ENCODE measurements around the gene GAREM1.
"Not testable (repeated sequence)": the region's sequence is repeated elsewhere in the genome, so short reads cannot be mapped to it uniquely, and the experiment has no call there.

The GAREM1 gene

DNA sequence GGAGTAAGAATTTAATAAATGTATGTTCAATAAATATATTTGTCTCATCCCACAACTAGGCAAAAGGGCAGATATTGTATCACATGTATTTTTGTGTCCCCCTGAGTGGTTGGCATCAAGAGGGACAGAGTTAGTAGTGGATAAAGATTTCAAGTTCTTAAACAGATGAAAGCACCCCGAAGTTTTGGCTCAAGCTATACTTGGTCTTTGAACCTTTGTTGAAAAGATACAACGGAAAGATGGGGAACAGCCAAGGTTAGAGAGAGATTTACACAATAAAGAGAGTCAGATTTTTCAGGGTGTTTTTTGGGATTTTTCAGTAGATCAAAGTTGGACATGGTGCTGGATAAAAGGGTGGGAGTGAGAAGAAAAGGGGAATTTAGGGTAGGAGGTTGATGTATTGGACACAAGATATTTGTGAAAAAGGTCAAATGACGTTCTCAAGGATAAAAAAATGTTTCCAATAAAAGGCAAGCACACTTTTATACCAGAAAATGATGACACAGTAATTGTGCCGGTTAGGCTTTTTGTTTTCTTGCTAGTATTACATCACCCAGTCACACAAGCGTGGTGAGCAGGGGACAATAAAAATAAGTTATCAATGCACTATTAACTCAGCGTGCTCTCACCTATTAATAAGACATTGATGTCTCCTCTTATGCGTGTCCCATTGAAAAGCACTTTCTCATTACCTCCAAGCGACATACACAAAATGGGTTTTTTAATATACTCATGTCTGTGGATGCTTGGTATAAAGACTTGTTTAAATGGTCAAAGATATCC, 221.3 kb downstream of the GAREM1 start:
- no peak for DNase-seq

GRCh38 chr18:32244881-32245280, 225.8 kb downstream of the GAREM1 start:
- DNase-seq = no peak

- no peak for DNase-seq
Observed at GRCh38 chr18:32243358-32243757, 227.3 kb downstream of the GAREM1 start.

DNA sequence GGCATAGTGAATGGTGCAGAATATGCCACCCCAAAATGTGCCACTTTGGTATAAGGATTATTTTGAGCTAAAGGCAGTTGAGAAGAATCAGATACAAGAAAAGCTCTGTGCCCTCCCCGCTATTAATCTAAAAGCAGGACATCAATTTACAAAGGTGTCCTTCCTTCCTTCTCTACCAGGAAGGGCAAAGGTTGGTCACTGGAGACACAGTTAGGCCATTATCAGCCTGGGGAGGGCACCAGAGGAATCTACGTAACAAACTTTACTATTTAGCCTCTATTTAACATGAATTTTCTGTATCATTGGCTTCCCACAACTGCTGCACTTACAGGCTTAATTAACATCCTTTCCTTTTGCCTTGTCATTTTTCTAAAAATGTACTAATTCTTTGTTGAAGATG, 228.3 kb downstream of the GAREM1 start:
- no peak for DNase-seq

GRCh38 chr18:32238635-32239268, 231.9 kb downstream of the GAREM1 start:
- no peak for DNase-seq

GRCh38 chr18:32237049-32237448, 233.6 kb downstream of the GAREM1 start:
- no peak for DNase-seq

GRCh38 chr18:32233348-32233747, 237.3 kb downstream of the GAREM1 start:
- DNase-seq = not testable (repeated sequence)

DNA sequence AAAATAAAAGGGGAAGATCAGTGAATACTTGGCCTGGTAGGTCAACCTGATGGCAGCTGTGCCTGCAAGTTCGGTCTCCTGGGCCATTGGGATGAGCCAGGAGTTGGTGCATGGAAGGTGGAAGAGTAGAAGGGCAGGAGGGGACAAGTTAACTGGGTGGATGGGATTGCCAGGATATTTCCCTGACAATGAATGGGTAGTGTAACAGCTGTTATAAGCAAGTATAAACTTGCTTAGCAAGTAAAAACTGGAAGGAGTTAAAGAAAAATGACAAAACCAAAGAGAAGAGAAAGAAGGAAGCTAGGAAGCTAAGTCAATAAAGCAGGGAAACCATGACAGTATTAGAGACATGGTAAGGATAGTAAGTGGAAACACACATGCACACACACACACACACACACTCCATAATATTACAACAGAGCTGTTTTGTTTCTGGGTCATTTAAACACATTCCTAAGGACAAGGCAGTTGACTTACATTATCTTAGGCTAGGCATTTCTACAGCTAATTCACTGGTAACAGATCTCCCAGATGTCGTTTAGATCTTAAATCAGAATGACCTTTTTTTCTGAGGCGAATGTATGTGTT, 251.2 kb downstream of the GAREM1 start:
- DNase-seq = no peak

DNA sequence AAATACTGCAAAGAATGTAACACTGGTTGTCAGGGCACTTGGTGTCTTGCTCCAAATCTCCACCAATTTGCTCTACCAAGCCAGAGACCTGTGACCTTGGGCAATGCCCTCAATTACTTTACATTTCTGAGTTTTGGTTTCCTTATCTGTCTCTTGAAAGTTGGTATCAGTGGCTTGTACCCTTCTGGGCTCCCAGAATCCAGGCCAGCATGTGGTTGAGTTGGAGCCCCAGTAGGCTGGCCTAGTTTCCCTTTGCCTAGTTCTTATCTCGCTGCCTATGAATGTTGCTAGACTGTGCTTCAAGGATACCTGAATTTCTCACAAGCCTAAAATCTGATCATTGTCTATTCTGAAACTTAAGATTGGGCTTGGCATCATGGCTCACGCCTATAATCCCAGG, 254.3 kb downstream of the GAREM1 start:
- no peak for DNase-seq

DNA sequence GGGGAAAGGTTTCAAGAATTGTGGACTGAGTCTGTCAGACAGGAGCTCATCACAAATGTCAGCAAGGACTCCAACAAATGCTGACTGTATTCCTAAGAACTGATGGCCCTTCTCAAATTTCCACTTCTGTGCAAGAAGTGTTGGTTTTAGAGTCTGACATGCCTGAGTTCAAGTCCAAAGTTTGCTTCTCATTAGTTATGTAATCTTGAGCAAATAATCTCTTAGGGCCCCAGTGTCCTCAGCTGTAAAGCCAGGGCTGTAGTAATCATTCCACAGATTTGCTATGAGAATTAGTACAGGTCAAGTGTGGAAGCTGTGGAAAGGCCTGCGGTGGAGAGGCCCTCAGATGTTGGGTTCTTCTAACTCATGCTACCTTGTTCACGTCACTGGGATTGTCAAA, 257.0 kb downstream of the GAREM1 start:
- DNase-seq = no peak

All from stimulated activated CD4-positive, alpha-beta T cell treated with anti-CD3 and anti-CD28 coated beads, Interleukin-2, amount 100 ng/mL, for 48 hours (primary cell).